NCI-H446 treated with DMSO at 0.1 percent for 48 hours (cell line): ENCODE measurements around the gene TIMELESS.
"Not testable (repeated sequence)": the region's sequence is repeated elsewhere in the genome, so short reads cannot be mapped to it uniquely, and the experiment has no call there.

Experiments used
- DNase-seq: peaks from one replicate; lab custom pipeline; 2025; lab: John Stamatoyannopoulos, UW

TIMELESS gene, protein sequence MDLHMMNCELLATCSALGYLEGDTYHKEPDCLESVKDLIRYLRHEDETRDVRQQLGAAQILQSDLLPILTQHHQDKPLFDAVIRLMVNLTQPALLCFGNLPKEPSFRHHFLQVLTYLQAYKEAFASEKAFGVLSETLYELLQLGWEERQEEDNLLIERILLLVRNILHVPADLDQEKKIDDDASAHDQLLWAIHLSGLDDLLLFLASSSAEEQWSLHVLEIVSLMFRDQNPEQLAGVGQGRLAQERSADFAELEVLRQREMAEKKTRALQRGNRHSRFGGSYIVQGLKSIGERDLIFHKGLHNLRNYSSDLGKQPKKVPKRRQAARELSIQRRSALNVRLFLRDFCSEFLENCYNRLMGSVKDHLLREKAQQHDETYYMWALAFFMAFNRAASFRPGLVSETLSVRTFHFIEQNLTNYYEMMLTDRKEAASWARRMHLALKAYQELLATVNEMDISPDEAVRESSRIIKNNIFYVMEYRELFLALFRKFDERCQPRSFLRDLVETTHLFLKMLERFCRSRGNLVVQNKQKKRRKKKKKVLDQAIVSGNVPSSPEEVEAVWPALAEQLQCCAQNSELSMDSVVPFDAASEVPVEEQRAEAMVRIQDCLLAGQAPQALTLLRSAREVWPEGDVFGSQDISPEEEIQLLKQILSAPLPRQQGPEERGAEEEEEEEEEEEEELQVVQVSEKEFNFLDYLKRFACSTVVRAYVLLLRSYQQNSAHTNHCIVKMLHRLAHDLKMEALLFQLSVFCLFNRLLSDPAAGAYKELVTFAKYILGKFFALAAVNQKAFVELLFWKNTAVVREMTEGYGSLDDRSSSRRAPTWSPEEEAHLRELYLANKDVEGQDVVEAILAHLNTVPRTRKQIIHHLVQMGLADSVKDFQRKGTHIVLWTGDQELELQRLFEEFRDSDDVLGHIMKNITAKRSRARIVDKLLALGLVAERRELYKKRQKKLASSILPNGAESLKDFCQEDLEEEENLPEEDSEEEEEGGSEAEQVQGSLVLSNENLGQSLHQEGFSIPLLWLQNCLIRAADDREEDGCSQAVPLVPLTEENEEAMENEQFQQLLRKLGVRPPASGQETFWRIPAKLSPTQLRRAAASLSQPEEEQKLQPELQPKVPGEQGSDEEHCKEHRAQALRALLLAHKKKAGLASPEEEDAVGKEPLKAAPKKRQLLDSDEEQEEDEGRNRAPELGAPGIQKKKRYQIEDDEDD

DNA sequence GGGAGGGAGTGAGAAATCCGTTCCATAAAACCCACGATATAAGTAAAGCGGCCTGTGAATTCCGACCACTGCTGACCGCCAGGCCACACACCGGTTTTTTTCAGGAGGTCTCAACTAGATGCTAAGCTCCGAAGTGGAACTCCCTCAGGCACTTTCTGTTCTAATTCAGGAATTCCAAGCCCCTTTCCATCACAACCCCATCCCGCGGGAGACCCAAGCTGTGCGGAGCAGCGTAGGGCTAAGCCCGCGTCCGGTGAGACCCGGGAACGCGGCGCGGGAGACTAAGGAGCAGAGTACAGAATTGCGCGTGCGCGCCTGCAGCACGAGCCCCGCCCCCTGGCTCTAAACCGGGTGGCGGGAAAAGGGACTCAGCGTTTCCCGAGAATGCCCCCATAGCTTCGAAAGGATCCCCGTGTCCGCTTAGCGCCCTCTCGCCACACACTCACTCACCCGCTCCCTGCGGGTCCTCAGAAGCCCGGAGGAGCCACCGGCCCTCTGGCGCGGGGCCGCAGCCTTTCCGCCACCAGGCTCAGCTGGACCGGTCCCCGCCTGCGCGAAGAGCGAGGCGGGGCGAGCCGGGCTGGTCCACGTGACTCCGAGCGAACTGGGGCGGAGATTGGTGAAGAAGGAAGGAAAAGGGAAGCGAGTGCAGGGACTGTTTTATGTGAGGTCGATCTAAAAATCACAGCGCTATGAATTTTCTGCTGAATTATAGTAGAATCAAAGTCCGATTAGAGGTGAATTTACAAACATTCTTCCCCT lies at the start of gene TIMELESS:
TSS of gene TIMELESS (minus strand) at position 567 of the 762 bp plus-strand sequence. CDS start 15,256 bp downstream, outside the sequence.
- DNase-seq: peak; percentile 72

DNA sequence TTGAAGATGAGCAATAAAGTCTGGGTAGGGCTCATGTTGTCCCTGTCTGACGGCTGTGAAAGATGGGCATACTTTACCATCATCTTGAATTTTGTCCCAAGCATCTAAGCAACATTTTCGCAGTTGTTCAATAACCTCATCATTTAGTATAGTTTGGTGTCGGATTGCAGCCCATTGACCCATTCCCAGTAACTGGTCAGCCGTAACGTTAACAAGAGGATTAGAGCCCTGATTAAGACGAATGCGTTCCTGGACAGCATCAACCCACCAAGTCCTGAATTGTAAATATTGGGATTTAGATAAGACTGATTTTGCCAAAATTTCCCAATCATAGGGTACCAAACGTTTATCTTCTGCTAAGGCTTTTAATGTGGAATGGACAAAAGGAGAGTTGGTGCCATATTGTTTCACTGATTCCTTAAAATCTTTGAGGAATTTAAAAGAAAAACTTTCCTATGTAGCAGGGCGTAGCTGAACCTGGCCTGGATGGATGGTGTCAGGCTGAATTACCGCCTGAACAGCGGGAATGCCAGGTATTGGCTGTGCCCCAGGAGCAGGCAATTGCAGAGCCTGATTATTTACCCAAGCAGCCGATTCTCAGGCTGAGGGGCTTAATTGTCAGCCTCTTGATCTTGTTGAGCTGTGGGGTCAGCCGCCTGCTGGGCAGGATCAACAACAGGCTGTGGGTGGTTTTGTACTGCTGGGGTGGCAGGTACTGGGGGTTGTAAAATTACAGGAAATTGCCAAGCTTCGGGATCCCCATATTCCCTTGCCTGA lies 49.1 kb upstream of the TIMELESS start:
- not testable (repeated sequence) for DNase-seq

DNA sequence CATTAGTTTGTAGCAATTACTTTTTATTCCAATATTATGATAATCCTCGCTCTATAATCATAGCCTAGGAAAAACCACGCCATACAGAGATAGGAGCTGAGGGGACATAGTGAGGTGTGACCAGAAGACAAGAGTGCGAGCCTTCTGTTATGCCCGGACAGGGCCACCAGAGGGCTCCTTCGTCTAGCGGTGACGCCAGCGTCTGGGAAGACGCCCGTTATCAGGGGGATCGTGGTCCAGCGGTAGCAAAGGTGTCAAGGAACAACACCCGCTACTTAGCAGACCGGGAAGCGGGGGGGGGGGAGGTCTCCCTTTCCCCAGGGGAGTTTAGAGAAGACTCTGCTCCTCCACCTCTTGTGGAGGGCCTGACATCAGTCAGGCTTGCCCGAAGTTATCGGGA lies 47.5 kb upstream of the TIMELESS start:
- DNase-seq: not testable (repeated sequence)

DNA sequence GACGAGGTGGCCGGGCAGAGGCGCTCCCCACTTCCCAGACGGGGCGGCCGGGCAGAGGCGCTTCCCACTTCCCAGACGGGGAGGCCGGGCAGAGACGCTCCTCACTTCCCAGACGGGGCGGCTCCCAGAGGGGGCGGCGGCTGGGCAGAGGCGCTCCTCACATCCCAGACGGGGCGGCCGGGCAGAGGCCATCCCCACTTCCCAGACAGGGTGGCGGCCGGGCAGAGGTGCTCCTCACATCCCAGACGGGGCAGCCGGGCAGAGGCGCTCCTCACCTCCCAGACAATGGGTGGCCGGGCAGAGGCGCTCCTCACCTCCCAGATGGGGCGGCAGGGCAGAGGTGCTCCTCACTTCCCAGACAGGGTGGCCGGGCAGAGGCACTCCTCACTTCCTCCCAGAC lies 45.3 kb upstream of the TIMELESS start:
- DNase-seq: not testable (repeated sequence)

DNA sequence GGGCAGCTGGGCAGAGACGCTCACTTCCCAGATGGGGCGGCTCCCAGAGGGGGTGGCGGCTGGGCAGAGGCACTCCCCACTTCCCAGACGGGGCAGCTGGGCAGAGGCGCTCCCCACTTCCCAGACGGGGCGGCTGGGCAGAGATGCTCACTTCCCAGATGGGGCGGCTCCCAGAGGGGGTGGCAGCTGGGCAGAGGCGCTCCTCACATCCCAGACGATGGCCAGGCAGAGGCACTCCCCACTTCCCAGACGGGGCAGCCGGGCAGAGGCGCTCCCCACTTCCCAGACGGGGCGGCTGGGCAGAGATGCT lies 44.8 kb upstream of the TIMELESS start:
- DNase-seq: not testable (repeated sequence)

DNA sequence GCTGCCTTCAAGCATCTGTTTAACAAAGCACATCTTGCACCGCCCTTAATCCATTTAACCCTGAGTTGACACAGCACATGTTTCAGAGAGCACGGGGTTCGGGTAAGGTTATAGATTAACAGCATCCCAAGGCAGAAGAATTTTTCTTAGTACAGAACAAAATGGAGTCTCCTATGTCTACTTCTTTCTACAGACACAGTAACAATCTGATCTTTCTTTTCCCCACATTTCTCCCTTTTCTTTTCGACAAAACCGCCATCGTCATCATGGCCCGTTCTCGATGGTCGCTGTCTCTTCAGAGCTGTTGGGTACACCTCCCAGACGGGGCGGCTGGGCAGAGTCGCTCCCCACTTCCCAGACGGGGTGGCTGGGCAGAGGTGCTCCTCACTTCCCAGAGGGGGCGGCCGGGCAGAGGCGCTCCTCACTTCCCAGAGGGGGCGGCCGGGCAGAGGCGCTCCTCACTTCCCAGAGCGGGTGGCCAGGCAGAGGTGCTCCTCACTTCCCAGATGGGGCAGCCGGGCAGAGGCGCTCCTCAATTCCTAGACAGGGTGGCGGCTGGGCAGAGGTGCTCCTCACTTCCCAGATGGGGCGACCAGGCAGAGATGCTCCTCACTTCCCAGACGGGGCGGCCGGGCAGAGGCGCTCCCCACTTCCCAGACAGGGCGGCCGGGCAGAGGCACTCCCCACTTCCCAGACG lies 44.3 kb upstream of the TIMELESS start:
- DNase-seq: not testable (repeated sequence)

DNA sequence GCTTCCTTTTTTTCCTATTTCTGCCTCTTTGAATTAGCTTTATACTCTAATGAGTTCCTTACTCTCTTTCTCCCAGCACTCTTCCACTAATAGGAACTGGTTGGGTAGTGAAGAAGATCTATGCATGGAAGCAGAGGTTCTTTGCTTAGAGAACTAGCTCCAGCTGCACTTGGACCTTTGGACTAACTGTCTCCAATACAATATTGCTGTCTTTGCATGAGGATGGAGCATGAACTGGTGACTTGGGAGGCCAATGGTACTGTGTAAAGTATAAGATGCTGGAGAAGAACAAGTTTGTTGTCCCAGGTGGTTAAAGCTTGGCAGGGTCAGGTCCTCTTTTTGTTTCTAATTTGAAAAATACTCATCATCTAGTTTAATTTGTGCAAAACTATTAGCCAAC lies 41.1 kb upstream of the TIMELESS start:
- DNase-seq: no peak

DNA sequence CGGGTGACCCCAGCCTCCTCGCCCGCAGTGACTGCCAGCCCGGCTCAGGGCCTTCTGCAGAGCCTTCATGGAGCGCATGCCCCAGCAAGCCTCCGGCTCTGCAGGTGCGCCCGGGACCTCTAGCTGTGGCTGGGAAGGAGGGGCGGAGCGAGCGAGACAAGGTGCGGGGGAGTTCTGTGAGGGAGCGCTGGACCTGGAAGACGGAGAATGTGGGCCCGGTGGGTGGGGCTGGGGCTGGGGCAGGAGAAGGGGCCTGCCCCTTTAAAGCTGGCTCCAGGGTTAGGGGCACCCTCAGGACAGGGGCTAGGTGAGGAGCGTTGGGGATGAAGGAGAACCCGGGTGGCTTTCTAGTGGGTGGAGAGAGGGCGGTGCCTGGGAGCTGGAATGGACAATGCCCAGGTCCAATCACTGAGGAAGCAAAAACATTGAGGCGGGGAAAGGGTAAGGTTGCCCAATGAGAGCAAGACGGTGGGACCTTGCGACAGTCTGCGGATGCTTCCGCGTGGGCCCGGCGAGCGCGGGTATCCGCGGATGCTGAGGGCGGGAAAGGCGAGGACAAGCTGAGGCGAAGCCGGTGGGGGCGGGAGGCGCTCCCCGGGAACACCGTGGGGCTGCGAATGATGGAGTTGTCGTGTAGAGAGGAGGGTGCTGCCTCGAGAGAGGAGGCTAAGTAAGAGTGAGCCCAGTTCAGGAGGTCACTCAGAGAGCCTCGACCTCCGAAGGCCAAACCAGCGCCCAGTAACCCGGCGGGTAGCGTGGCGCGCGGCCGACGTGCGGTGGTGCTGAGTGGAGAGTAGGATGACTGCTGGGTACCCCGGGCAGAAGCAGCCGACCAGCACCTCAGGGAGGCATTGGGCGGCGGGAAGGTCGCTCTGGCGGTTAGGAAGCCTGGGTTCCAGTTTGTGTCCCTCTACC lies 39.1 kb upstream of the TIMELESS start, which contains the start of gene GLS2:
TSS of gene GLS2 (minus strand) at position 121 of the 915 bp plus-strand sequence. CDS start at position 78, 43 bp downstream.
- DNase-seq: peak; percentile 71

DNA sequence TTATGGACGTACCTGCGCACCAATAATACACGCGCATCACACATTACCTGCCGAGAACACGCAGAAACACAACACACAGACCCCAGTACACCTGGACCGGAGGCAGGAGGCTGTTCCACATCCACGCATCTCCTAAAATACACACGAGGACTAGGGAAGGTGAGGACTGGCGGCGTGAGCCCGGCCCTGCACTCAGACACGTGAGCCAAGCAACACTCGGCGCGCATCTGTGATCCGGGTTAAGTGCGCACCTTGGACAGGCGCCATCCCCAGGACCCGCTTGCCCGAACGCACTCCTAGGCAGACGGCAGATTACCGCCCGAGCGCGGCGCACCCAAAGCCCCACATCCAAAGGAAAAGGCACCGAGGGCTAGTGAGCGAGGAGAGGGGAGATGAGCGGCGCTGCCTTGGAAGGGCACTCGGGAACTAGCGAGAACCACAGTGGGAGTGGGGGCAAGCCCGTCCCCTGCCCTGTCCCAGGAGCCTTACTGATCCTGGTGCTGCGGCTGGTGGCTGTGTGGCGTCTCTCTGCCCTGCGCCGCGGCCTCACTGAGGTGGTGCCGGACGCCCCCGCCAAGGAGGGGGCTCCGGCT lies 38.3 kb upstream of the TIMELESS start:
- no peak for DNase-seq

DNA sequence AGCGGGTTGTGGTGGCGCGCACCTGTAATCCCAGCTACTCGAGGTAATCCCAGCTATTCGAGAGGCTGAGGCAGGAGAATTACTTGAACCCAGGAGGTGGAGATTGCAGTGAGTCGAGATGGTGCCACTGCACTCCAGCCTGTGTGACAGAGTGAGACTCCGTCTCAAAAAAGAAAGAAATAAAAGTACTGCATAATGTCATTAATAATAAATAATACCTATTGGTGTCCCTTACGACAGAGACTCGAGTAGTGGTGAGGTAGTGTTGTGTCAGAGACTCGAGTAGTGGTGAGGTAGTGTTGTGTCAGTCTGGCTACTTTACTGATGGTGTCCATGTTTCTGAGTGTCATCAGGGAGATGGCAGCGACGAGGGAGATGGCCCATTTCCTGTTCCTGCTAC lies 37.5 kb upstream of the TIMELESS start:
- no peak for DNase-seq

DNA sequence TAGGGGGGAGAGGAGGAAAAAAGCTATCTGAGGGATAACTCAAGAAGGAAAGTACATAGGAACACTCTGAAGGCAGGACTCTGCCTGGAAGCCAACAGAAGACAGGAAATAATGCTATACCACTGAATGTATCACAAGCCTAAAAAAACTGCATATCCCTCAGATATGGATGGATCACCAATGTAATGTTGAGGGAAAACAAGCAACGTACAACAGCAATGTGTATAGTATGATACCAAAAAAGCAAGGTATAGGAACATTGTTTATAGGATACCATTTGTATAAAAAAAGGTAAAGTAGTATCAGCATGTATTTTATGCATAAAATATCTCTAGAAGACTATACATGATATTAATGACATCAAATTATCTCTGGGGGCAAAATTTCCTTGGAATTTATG lies 35.3 kb upstream of the TIMELESS start:
- DNase-seq: no peak

DNA sequence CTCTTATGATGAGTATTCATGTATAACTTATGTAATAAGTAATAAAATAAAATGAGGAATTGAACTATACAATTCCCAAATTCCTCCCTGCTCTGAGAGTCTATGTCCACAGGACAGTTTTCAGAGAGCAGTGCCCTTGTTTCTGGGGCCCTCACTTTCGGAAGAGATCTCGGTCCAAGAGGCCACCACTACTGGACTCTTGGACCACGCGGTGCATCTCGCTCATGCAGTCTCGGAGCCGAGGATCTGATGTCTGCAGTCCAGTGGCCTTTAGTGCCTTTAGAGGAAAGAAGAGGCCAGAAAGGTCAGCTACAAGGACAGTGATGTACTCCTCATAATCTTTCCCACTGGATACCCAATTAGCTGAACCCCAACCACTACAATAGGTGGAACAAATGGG lies 30.4 kb upstream of the TIMELESS start:
- DNase-seq: no peak

DNA sequence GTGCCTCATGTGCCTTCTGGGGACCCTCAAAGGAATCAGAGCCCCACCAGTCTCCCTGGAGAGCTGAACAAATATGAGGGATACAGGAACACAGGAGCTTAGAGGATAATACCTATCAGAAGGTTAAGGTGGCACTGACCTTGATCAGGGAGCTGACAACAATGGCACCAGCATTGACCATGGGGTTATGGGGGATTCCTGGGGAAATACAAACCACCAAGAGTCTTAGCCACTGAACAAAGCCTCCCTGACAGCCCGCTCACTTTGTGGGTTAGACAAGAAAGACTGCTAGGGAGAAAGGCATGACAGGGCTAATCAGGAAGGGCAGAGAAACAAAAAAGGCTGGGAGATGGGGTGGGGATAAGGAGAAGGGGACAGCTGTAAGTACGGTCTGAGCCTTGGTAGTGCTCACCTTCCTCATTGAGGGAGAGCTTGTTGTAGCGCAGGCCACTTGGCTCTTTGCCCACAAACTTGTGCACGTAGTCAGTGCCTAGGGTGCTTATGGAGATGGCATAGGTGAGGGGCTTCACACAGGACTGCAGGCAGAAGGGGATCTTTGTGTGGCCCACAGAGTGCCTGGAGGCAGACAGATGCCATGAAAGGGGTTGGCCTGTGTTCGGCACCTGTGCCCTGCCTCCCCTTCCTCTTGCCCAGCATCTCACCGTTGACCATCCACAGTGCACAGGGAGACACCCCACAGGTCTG lies 28.4 kb upstream of the TIMELESS start:
- DNase-seq: no peak

DNA sequence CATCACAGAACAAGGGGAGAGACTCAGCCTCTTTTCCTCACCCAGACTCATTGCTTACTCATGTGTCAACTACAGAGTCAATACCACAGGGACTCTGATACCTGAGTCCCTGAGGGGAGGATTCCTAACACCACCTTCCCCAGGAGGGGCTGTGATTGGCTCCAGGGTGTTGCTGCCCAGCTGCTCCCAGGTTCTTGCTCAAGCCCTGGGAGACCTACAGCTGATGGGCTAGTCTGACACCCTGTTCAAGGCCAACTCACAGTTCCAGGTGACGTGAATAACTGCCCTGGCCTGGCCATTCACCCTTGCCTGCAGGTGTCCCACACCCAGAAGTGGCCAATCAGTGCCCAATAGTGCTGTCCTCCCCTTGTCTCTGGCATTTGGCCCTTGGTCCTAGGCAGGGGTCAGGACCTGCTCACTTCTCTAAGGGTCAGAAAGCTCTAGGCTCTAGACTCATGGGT lies 27.8 kb upstream of the TIMELESS start:
- DNase-seq: no peak

DNA sequence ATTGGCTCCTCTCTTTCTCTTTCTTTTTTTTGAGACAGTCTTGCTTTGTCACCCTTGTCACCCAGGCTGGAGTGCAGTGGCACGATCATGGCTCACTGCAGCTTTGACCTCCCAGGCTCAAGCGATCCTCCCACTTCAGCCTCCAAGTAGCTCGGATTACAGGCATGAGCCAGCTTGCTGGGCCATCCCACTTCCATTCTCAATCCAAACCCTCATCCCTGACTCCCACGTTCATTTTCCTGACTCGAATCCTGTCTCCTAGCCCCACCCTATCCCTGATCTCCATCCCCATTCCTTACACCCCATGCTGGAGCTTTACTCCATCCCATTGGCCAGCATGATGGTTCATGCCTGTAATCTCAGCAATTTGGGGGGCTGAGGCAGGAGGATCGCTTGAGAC lies 26.9 kb upstream of the TIMELESS start:
- DNase-seq: no peak

DNA sequence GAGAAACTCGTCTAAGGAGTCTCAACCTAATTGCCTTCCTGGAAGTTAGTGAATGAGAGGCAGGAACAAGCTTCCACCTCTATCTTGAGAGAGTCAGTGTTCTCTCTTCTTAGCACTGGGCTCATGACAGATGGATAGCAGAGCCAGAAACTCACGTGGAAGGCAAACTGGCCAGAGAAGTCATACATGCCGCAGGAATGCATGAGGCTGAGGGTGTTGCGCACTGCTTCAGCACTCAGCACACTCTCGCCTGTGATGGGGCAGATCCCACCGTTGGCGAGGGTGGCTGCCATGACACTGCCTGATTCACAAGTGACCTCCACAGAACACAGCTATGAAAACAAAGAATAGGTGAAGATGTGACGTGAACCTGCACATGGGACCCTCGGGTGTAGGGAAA lies 25.2 kb upstream of the TIMELESS start:
- DNase-seq: no peak

DNA sequence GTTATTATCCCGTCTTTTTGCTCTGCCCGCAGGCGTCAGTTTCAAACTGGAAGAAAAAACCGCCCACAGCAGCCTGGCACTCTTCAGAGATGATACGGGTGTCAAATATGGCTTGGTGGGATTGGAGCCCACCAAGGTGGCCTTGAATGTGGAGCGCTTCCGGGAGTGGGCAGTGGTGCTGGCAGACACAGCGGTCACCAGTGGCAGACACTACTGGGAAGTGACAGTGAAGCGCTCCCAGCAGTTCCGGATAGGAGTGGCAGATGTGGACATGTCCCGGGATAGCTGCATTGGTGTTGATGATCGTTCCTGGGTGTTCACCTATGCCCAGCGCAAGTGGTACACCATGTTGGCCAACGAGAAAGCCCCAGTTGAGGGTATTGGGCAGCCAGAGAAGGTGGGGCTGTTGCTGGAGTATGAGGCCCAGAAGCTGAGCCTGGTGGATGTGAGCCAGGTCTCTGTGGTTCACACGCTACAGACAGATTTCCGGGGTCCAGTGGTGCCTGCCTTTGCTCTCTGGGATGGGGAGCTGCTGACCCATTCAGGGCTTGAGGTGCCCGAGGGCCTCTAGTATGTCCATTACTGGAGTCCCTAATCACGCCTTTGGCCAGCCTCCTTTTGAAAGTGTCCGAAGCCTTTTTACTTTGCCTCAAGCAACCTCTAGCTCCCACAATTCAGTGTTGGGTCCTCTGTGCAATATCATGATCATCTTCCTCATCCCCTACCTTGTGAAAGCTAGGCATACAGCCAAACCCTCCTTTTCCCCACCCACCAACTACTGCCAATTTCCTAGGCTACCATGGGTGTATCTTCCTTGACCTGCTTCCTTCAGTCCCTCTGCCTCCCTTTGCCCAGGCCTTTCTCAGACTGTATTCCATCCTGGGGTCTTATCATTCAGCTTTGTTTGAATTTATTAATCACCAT lies 20.0 kb upstream of the TIMELESS start:
- no peak for DNase-seq
